ENCODE measurements around the gene ARSG.

GRCh38 chr17:68257934-68258333 lies 33.4 kb upstream of the ARSG start:
- TF ChIP-seq POLR2A (IDR thresholded peaks at IDR 0.05; ENCODE audit: low read length) (no peak), NR3C1 (IDR thresholded peaks at IDR 0.05) (no peak), MAZ (IDR thresholded peaks at IDR 0.05; ENCODE audit: borderline replicate concordance, low read depth, low read length) (no peak), MAX (IDR thresholded peaks at IDR 0.05) (no peak), RCOR1 (IDR thresholded peaks at IDR 0.05; ENCODE audit: low read depth, low read length) (no peak), CTCF (IDR thresholded peaks at IDR 0.05) (no peak), RAD21 (conservative IDR thresholded peaks at IDR 0.05 in 1 of 2, IDR thresholded peaks at IDR 0.05 in 1 of 2) (no peak), HDAC2 (IDR thresholded peaks at IDR 0.05) (no peak), HOXB13 (CRISPR knock-in tag; IDR thresholded peaks at IDR 0.05; ENCODE audit: low read depth) (no peak)
- TF ChIP-seq, protein P1, sequence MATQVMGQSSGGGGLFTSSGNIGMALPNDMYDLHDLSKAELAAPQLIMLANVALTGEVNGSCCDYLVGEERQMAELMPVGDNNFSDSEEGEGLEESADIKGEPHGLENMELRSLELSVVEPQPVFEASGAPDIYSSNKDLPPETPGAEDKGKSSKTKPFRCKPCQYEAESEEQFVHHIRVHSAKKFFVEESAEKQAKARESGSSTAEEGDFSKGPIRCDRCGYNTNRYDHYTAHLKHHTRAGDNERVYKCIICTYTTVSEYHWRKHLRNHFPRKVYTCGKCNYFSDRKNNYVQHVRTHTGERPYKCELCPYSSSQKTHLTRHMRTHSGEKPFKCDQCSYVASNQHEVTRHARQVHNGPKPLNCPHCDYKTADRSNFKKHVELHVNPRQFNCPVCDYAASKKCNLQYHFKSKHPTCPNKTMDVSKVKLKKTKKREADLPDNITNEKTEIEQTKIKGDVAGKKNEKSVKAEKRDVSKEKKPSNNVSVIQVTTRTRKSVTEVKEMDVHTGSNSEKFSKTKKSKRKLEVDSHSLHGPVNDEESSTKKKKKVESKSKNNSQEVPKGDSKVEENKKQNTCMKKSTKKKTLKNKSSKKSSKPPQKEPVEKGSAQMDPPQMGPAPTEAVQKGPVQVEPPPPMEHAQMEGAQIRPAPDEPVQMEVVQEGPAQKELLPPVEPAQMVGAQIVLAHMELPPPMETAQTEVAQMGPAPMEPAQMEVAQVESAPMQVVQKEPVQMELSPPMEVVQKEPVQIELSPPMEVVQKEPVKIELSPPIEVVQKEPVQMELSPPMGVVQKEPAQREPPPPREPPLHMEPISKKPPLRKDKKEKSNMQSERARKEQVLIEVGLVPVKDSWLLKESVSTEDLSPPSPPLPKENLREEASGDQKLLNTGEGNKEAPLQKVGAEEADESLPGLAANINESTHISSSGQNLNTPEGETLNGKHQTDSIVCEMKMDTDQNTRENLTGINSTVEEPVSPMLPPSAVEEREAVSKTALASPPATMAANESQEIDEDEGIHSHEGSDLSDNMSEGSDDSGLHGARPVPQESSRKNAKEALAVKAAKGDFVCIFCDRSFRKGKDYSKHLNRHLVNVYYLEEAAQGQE (IDR thresholded peaks at IDR 0.05): no peak
